Activated T-cell treated with anti-CD3 and anti-CD28 coated beads, Interleukin-2, amount 50 U/mL, for 1 hour (primary cell): ENCODE results near the gene CDC6.
A peak's percentile ranks its signal among the peaks of the same experiment; 100 is the strongest.

Experiments used
- DNase-seq: peaks from one replicate; pipeline ENCODE4 v3.0.0-alpha.2; 2020

The CDC6 gene

DNA sequence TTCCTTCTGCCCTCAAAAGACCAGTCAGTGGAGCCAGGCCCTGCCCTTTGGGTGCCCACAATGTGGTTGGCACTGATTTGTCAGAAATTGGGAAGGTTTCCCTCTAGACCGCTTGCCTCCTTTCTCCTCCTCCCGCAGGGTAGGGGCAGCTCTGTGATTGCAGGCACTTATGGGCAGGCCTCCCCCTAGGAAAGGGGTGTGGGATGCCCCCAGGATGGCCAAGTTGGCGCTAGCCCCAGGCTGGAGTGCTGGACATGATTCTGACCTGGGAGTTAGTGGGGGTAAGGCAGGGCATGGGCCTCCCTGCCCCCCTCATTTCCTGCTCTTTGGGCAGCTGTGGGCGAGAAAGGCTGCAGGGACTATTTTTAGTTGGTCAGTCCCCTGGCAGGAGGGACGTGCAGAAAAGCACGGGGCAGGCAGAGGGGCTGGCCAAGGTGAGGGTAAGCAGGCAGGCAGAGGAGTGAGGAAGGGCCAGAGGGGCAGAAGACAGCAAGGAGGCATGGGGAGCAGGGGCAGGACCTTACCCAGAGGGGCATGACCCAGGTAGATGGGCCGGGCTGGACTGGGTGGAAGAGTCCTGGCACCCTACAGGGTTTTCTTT lies 24.6 kb downstream of the CDC6 start:
- DNase-seq = no peak

GRCh38 chr17:40312893-40313667 lies 25.4 kb downstream of the CDC6 start:
- DNase-seq = no peak

- no peak for DNase-seq
Observed at GRCh38 chr17:40313668-40314583, 26.2 kb downstream of the CDC6 start.

DNA sequence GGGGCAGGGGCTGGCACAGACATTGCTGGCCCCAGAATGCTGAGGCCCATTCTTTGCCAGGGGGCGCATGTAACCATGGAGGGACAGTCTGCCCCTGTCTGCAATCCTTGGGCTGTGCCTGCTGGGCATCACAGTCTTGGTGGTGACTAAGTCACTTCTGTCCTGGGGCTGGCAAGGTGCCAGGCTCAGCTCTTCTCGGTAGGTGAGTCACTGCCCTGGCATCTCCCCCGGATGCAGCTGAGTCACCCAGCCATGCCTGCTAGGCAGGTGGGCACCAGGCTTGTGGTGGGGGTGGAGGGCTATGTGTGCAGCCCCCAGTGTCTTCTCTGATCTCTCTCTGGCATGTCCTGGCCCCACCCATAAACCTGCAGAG lies 26.9 kb downstream of the CDC6 start:
- DNase-seq = peak; percentile 83

DNA sequence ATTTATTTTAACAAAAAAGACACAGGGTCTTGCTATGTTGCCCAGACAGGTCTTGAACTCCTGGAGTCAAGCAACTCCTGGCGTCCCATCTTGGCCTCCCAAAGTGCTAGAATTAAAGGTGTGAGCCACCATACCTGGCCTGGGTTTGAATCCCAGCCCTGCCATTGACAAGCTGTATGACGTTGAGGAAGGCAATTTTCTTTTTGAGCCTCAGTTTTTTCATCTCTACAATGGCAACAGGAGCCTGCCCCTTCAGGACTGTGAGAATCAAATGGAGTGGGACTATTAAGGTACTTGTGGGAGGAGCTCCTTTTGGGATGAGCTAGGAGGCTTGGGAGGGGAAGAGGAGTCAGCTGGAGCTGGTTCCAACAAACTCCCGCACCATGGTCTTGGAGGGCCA lies 27.5 kb downstream of the CDC6 start:
- DNase-seq = no peak

DNA sequence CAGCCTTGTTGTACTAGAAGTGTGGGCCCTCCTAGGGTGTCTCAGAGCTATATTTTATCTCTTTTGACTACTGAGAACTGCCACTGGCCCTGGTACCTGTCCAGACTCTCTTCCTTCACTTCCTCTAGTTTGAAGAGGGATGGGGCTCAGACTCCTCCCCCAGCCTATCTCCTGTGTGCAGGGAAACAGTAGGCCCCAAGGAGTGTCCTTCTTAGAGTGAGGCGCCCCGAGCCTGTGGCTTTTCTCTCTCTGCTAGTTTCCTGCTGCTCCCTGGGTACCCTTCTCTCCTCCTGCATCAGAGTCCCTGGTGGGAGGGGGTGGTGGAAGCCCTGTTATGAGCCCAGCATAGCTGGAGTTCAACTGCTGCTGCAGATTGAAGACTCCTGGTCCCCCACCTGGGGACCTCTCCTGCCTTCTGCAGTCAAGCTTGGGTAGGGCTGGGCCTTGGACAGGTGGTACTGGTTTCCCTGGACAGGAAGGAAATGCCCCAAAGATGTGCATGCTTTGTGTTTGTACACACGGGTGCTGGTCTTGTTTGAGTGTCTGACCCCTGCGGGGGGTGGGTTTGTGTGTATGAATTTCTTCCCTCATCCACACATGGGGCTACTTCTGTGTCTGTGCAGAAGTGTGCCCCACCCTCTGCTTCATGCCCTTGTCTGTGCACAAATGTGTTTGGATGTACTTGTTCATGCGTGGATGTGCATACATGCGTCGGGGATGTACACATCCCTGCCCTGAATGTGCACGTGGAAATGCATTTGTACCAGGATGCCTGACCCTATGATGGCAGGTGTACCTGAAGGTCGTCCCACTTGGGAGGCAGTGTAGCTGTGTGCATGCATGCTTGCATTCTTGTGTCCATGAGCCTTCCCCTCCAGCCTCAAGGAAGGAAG lies 28.2 kb downstream of the CDC6 start:
- DNase-seq = no peak

- DNase-seq = no peak
Observed at GRCh38 chr17:40316571-40317344, 29.1 kb downstream of the CDC6 start.

GRCh38 chr17:40317345-40317873 lies 29.7 kb downstream of the CDC6 start:
- DNase-seq = peak; percentile 59

DNA sequence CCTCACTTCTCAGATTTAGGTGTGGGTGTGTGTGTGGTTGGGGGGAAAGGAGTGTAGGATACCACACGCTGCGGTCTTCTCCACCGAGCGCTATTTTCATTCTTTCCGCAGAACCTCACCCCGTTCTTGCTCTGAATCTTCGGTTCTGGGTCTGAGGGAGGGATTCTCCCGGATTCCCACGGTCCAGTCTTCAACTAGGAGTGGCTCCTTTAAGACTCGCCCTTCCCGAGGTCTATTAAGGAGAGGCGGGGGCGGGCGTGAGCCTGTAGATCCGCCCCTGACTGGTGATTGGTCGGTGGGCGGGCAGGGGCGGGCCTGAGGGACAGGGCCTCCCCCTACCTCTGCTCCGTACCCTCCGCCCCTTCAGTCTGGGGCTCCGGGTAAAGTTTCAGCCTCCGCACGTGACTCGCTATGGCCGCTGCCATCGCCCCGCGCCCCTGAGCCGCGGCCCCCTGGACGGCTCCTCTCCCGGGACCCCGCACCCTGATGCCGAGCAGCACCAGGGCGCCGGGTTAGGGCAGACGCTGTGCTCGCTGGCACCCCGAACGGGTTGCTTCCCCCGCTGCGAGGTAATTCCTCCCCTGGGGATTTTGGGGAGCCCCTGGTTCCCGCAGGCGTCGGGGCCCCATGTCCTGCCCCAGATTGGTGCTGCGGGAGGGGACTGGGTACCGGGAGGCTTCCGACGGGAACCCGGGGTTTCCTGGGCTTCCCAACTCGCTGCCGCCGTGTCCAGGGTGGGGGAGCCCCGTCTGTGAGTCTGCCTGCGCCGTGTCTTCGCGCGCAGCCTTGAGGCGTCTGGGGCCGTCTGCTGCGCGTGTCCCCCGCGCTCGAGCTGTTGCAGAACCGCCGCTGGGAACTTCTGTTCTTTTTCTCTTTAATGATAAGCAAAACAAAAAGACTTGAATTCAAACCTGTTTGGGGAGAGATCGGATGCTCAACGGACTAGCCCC lies 30.5 kb downstream of the CDC6 start:
- DNase-seq = peak; percentile 92

GRCh38 chr17:40318830-40319391 lies 31.2 kb downstream of the CDC6 start:
- peak; percentile 55 for DNase-seq

GRCh38 chr17:40319651-40320540 lies 32.2 kb downstream of the CDC6 start:
- peak; percentile 84 for DNase-seq

DNA sequence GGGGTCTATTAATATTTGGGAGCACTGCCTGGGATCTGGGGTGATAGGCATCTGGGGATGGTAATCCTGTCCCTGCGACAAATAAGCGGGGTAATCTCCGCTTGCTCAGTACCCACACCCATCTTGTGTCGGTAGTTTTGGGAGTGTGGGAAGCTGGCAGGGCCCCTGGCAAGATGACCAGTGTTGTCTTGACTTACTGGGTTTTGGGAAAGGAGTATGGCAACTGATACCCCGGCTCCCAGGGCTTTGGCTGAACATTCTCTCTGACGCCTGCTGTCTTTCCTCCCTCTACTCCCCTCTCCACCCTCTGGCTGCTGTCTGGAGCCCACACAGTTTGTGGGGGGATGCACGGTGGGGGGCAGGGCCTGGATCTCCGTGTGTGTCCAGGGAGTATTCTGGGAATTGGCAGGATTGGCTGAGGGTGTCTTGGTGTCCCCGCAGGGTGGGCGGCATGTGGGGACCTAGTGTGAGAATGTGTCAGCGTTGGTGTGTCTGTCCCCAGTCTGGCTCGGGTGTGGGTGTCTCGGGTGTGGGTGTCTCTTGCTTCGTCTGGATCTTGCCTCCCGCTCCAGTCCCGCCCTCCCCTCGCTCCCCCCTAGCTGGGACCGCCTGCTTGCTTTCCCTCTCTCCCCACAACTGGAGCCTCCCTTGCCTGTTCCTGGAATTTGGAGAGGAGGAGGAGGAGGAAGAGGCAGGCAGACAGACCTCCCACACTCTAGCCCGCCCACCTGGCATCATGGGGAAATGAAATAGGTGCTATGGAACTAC lies 33.3 kb downstream of the CDC6 start:
- DNase-seq = peak; percentile 71

DNA sequence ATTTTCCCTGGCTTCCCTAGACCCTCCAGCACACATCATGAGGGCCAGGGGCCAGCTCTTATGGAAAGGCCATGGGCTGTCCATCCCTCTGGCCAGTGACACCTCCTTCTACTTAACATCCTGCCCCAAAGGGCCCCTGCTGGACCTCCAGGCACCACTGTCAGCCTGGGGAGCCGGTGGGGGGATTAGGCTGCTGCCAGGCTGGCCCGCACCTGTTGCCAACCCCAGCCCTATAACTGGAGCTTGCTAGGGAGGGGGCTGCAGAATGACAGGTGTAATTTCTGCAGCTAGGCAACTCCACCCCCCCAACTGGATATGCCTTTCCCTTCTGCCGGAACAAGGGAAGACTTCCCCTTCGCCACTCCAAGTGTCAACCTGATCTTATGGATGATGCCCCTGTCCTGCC lies 33.8 kb downstream of the CDC6 start:
- no peak for DNase-seq

- no peak for DNase-seq
Observed at GRCh38 chr17:40321961-40322357, 34.3 kb downstream of the CDC6 start.

GRCh38 chr17:40322358-40323315 lies 35.0 kb downstream of the CDC6 start:
- peak; percentile 87 for DNase-seq
